Measurements from ENCODE around the gene PGR.

DNA sequence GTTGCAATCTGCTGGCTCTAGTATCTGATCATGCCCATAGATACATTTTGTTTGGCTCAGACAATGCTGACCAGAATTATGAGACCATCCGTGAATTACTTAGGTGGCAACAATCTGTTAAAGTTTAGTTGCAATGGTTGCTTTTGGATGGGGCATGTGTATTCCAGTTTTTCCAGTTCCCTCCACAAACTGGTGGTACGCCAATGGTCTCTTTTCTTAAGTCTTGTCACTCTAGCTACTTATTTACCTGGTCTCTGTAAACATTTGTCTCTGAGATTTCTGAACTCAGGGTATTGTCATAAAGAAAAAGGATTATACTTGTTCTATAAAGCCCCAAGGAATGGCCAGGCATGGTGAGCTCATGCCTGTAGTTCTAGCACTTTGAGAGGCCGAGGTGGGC, 65.9 kb downstream of the PGR start:
- TF ChIP-seq, protein P1, sequence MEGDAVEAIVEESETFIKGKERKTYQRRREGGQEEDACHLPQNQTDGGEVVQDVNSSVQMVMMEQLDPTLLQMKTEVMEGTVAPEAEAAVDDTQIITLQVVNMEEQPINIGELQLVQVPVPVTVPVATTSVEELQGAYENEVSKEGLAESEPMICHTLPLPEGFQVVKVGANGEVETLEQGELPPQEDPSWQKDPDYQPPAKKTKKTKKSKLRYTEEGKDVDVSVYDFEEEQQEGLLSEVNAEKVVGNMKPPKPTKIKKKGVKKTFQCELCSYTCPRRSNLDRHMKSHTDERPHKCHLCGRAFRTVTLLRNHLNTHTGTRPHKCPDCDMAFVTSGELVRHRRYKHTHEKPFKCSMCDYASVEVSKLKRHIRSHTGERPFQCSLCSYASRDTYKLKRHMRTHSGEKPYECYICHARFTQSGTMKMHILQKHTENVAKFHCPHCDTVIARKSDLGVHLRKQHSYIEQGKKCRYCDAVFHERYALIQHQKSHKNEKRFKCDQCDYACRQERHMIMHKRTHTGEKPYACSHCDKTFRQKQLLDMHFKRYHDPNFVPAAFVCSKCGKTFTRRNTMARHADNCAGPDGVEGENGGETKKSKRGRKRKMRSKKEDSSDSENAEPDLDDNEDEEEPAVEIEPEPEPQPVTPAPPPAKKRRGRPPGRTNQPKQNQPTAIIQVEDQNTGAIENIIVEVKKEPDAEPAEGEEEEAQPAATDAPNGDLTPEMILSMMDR (IDR thresholded peaks at IDR 0.05; ENCODE audit: borderline replicate concordance, extremely low read depth, low read length, poor library complexity, severe bottlenecking) = no peak
- TF ChIP-seq EZH2 (IDR thresholded peaks at IDR 0.05; ENCODE audit: borderline replicate concordance, low read depth, low read length, severe bottlenecking) = no peak
